Naive thymus-derived CD4-positive, alpha-beta T cell (primary cell): ENCODE measurements around the gene PPP1R13L. TPM values are rescaled to one million over a fixed set of nuclear protein-coding genes. Genes with fewer than 3 reads are reported as not detected.

ENCODE experiments used
- ATAC-seq: fragments of 150-1000 bp; cut with Tn5 transposase; 2 replicates; pipeline ENCODE4 v1.10.0; 2021; ENCODE audit warnings: mild to moderate bottlenecking, moderate library complexity
- CTCF ChIA-PET: fragments of 350-600 bp; sonication (Branson Sonifier 250); formaldehyde crosslinking; loops from one replicate; lab custom pipeline; 2021; ENCODE audit warnings: antibody characterized with exemption; lab: Charles Lee
- POLR2A ChIA-PET: fragments of 350-600 bp; sonication (Branson Sonifier 250); formaldehyde crosslinking; loops from one replicate; lab custom pipeline; 2021; ENCODE audit warnings: antibody characterized with exemption, inconsistent platforms; lab: Charles Lee
- DNase-seq, 9 donors: peaks; one replicate each; pipeline versions ENCODE4 v3.0.0 to v3.0.0-alpha.2; 2020 to 2022; ENCODE audit warnings: mixed read lengths in 1 of 9
- H3K27ac ChIP-seq: one replicate; pipeline ENCODE4 v1.7.0; 2013; ENCODE audit warnings: mild to moderate bottlenecking, low read depth, low read length, moderate library complexity
- H3K27me3 ChIP-seq, 2 donors: one replicate each; pipeline ENCODE4 v1.7.0; 2013; ENCODE audit warnings: low read length in 2 of 2, mild to moderate bottlenecking in 2 of 2, moderate library complexity in 2 of 2; ENCODE audit not compliant: control insufficient read depth in 2 of 2, insufficient read depth in 2 of 2
- H3K36me3 ChIP-seq, 3 experiments: 1 replicate in 2 of 3; 2 replicates in 1 of 3; pipeline ENCODE4 v1.7.0; 2013; ENCODE audit warnings: low read length in 3 of 3, mild to moderate bottlenecking in 3 of 3, moderate library complexity in 1 of 3; ENCODE audit not compliant: insufficient read depth in 3 of 3, control insufficient read depth in 2 of 3
- H3K4me1 ChIP-seq, 2 donors: one replicate each; pipeline ENCODE4 v1.7.0; 2013; ENCODE audit warnings: low read length in 2 of 2, mild to moderate bottlenecking in 2 of 2, moderate library complexity in 1 of 2; ENCODE audit not compliant: control insufficient read depth in 2 of 2, insufficient read depth in 2 of 2
- H3K4me3 ChIP-seq: 2 replicates; pipeline ENCODE4 v1.7.0; 2013; ENCODE audit warnings: mild to moderate bottlenecking, low read length
- H3K9me3 ChIP-seq, 3 experiments: 1 replicate in 2 of 3; 2 replicates in 1 of 3; pipeline ENCODE4 v1.7.0; 2013; ENCODE audit warnings: low read length in 3 of 3; ENCODE audit not compliant: control insufficient read depth in 2 of 3
- H3K27ac Mint-ChIP-seq, 9 donors: one replicate each; pipeline ENCODE4 v1.8.0; 2020 to 2022; ENCODE audit warnings: mixed read lengths in 9 of 9, mild to moderate bottlenecking in 8 of 9, moderate library complexity in 5 of 9, inconsistent platforms in 2 of 9
- H3K27me3 Mint-ChIP-seq, 5 donors: one replicate each; pipeline ENCODE4 v1.8.0; 2021 to 2022; ENCODE audit warnings: mixed read lengths in 5 of 5, mild to moderate bottlenecking in 1 of 5
- H3K36me3 Mint-ChIP-seq, 5 donors: one replicate each; pipeline ENCODE4 v1.8.0; 2020 to 2022; ENCODE audit warnings: mixed read lengths in 5 of 5, mild to moderate bottlenecking in 3 of 5, inconsistent platforms in 1 of 5
- H3K4me1 Mint-ChIP-seq, 7 donors: one replicate each; pipeline ENCODE4 v1.8.0; 2020 to 2022; ENCODE audit warnings: mixed read lengths in 7 of 7, mild to moderate bottlenecking in 3 of 7, inconsistent platforms in 1 of 7
- H3K4me3 Mint-ChIP-seq, 10 donors: one replicate each; pipeline ENCODE4 v1.8.0; 2020 to 2022; ENCODE audit warnings: mild to moderate bottlenecking in 10 of 10, mixed read lengths in 10 of 10, moderate library complexity in 6 of 10, inconsistent platforms in 2 of 10
- H3K9me3 Mint-ChIP-seq, 11 donors: one replicate each; pipeline ENCODE4 v1.8.0; 2020 to 2022; ENCODE audit warnings: mixed read lengths in 11 of 11, mild to moderate bottlenecking in 4 of 11, inconsistent platforms in 1 of 11, moderate library complexity in 1 of 11
- intact Hi-C, 2 donors: fragments of 100-400 bp; cut with micrococcal nuclease; formaldehyde crosslinking; loops; one replicate each; pipeline ENCODE4 v1.15.1; 2023
- polyA plus RNA-seq, 2 donors: library from polyadenylated mRNA; unstranded; fragments of 300-500 nt; fragmentation: Illumina TruSeq; gene quantifications; one replicate each; pipeline ENCODE4 v1.2.3, GENCODE V29; 2021
- total RNA-seq, 6 experiments: library from RNA in 5 of 6; stranded (reverse) in 5 of 6; gene quantifications; 1 replicate in 5 of 6; 2 replicates in 1 of 6; pipeline ENCODE4 v1.2.3 and lab custom pipeline; 2021 to 2026

The PPP1R13L gene
- total and polyA plus RNA-seq, 7 experiments from 2014 or later = 0.56 to 24.4 (median 3.2) TPM

DNA sequence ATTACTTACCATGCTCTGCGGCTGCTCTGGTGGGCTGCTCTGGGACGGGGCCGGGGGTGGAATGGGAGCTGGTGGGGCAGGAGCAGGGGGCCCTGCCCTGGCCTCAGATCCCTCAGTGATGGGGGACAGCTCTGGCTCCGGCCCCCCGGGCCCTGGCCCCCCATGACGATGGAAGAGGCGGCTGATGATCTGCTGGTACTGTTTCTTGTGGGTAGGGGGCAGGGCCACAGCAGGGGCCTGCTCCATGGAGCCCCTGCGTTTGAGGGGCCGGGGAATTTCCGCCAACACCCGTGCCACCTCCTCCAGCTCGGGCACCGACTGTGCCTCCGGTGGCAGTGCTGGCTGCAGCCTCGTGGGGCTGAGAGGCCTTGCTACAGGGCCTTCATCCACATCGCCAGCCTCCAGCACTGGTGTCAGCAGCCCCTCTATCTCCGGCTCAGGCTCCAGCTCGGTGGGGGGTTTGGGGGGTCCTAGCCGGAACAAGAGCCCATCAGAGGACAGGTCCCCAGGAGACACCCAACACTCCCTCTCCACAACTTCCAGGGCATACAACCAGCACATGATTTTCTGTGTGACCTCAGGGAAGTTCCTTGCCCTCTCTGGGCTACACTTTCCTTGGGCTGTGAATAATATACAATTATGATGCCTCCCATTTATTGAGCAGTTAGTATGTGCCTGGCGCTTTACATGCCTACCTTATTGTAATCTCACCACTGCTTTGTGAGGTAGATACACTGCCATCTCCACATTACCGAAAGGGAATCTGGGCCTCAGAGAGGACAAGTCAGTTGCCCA is 12.8 kb downstream of the PPP1R13L start:
- Histone ChIP-seq H3K4me3 (no peak overlapping the region), H3K27me3 (no peaks in the 10 kb centered on the region), H3K9me3 (no peaks in the 10 kb centered on the region), H3K4me1 (no peaks in the 10 kb centered on the region), H3K27ac (no peak overlapping the region), H3K36me3 (no peaks in the 10 kb centered on the region)
- intact Hi-C loops = no loop called here
- Mint-ChIP-seq H3K27ac (no peak overlapping the region), H3K4me1 (peaks cover 0 to 3% (median 0%) of the 10 kb centered on the region in 7 donors), H3K4me3 (no peak overlapping the region), H3K36me3 (peaks cover 0 to 7% (median 0%) of the 10 kb centered on the region in 5 donors), H3K27me3 (peaks cover 3 to 21% (median 7%) of the 10 kb centered on the region in 5 donors), H3K9me3 (peaks cover 0 to 3% (median 0%) of the 10 kb centered on the region in 11 donors)
- POLR2A ChIA-PET = no interaction called here
- ATAC-seq (no peak), DNase-seq (no peak)
- CTCF ChIA-PET = no interaction called here

DNA sequence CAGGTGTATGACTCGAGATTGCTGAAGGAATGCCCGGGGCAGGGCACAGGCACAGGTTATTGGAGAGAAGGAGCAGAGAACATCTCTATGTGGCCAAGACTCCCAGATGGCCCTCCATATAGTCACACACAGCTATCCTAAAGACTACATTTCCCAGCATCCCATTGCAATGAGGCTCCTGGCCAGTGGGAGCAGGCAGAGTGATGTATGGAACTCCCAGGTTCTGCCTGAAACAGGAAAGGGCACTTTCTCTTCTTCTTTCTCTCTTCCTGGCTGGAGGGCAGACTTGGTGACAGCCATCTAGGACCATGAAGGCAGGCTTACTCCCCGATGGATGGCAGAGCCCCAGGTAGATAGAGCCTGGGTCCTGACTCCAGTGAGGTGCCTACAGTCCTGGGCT is 13.5 kb downstream of the PPP1R13L start:
- DNase-seq (no peak), ATAC-seq (no peak)
- no peak overlapping the region for H3K4me3 Mint-ChIP-seq
- no peak overlapping the region for H3K4me3 ChIP-seq
- intact Hi-C loops = no loop called here
- peaks cover 4 to 24% (median 6%) of the 10 kb centered on the region in 5 donors for H3K27me3 Mint-ChIP-seq
- no peak overlapping the region for H3K27ac ChIP-seq
- no peaks in the 10 kb centered on the region for H3K36me3 ChIP-seq
- no peak overlapping the region for H3K27ac Mint-ChIP-seq
- CTCF ChIA-PET = no interaction called here
- H3K9me3 Mint-ChIP-seq = peaks cover 0 to 3% (median 0%) of the 10 kb centered on the region in 11 donors
- H3K4me1 Mint-ChIP-seq = no peaks in the 10 kb centered on the region
- no peaks in the 10 kb centered on the region for H3K27me3 ChIP-seq
- H3K36me3 Mint-ChIP-seq = peaks cover 0 to 5% (median 0%) of the 10 kb centered on the region in 5 donors
- POLR2A ChIA-PET = no interaction called here
- H3K9me3 ChIP-seq = no peaks in the 10 kb centered on the region
- no peaks in the 10 kb centered on the region for H3K4me1 ChIP-seq

DNA sequence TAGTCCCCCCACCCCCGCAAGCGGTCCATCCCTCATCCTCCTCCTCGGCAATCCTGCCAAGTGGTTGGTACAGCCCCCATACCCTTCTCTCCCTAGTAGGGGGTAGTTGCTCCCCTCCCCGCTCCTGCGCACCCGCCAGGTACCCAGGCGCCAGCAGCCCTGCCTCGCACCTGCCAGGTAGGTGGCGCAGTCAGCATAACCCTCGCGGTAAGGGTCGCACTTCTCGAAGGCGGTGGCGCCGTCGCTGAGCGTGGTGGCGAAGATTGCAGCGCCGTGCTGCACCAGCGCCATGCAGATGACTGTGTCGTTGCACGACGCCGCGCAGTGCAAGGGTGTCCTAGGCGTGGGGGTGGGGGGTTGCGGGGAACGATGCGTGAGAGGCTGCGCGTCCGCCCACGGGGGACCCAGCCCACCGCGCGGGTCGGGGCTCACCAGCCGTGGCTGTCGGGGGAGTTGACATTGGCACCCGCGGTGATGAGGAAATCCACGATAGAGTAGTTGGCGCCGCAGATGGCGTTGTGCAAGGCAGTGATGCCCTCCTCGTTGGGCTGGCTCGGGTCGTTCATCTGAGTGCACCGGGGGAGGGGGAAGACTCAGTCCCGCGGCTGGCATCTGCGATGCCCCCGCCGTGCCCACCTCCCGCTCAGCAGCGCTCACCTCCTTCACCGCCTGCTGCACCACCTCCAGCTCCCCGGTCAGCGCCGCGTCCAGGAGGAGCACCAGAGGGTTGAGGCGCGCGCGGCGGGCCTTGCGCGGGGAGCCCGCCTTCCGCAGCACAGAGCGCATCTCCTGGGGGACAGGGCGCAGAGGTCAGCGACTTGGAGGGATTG is 19.3 kb downstream of the PPP1R13L start:
- Mint-ChIP-seq H3K4me3 (peak overlapping the region in 4 of 10 donors; percentile 14 to 56 (median 24)), H3K4me1 (peaks cover 0 to 6% (median 0%) of the 10 kb centered on the region in 7 donors), H3K27me3 (peaks cover 15 to 32% (median 21%) of the 10 kb centered on the region in 5 donors), H3K9me3 (peaks cover 0 to 4% (median 0%) of the 10 kb centered on the region in 11 donors), H3K27ac (no peak overlapping the region), H3K36me3 (no peaks in the 10 kb centered on the region)
- ChIA-PET CTCF (no interaction called here), POLR2A (no interaction called here)
- peak; percentile 32 for ATAC-seq
- Histone ChIP-seq H3K9me3 (no peaks in the 10 kb centered on the region), H3K4me3 (no peak overlapping the region), H3K27ac (no peak overlapping the region), H3K36me3 (no peaks in the 10 kb centered on the region), H3K4me1 (no peaks in the 10 kb centered on the region), H3K27me3 (peaks cover 0 to 8% of the 10 kb centered on the region in 2 donors)
- DNase-seq = no peak
- intact Hi-C loops = no loop called here

GRCh38 chr19:45382426-45382825 is 22.4 kb downstream of the PPP1R13L start:
- DNase-seq (no peak), ATAC-seq (no peak)
- intact Hi-C loops = no loop called here
- peaks cover 0 to 8% of the 10 kb centered on the region in 2 donors for H3K27me3 ChIP-seq
- ChIA-PET CTCF (no interaction called here), POLR2A (no interaction called here)
- Mint-ChIP-seq H3K27ac (no peak overlapping the region), H3K9me3 (peaks cover 0 to 1% (median 0%) of the 10 kb centered on the region in 11 donors), H3K4me3 (no peak overlapping the region), H3K4me1 (peaks cover 0 to 6% (median 0%) of the 10 kb centered on the region in 7 donors), H3K27me3 (peaks cover 11 to 28% (median 21%) of the 10 kb centered on the region in 5 donors), H3K36me3 (no peaks in the 10 kb centered on the region)
- no peaks in the 10 kb centered on the region for H3K36me3 ChIP-seq
- no peaks in the 10 kb centered on the region for H3K4me1 ChIP-seq
- no peak overlapping the region for H3K4me3 ChIP-seq
- no peaks in the 10 kb centered on the region for H3K9me3 ChIP-seq
- no peak overlapping the region for H3K27ac ChIP-seq

DNA sequence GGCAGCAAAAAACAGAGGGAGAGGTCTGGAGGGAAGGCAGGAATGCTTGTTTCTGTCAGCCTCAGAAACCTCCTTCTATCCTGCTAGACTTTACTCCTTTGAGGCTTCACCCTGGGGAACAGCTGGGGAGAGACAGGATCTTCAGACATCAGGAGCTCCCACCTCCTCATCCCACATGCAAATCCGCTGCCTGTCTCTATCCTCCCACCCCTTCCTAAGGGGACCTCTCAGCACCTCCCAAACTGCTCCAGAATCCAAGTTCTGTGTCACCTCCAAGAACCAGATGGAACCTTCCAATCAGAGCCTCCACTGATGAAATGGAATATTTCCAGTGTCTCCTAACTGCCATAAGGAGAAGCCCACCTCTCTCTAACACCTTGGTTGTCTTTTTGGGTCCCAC is 24.8 kb downstream of the PPP1R13L start:
- CTCF ChIA-PET = interaction anchor here (1.2 kb wide), 1 partner anchor 399 kb away, joined by 3 read pairs; no protein-coding TSS in a partner anchor
- POLR2A ChIA-PET = no interaction called here

GRCh38 chr19:45376045-45376724 is 28.7 kb downstream of the PPP1R13L start:
- H3K27me3 ChIP-seq = no peaks in the 10 kb centered on the region
- DNase-seq (no peak), ATAC-seq (no peak)
- Mint-ChIP-seq H3K4me1 (no peaks in the 10 kb centered on the region), H3K27ac (no peak overlapping the region), H3K36me3 (peaks cover 0 to 3% (median 0%) of the 10 kb centered on the region in 5 donors), H3K4me3 (no peak overlapping the region), H3K9me3 (no peaks in the 10 kb centered on the region), H3K27me3 (no peaks in the 10 kb centered on the region)
- H3K4me3 ChIP-seq = no peak overlapping the region
- POLR2A ChIA-PET = no interaction called here
- CTCF ChIA-PET = interaction anchor here (0.6 kb wide), 1 partner anchor 663 kb away, joined by 7 read pairs; no protein-coding TSS in a partner anchor
- H3K9me3 ChIP-seq = no peaks in the 10 kb centered on the region
- intact Hi-C loops = no loop called here
- H3K36me3 ChIP-seq = no peaks in the 10 kb centered on the region
- H3K27ac ChIP-seq = no peak overlapping the region
- no peaks in the 10 kb centered on the region for H3K4me1 ChIP-seq

More for the DNA sequence above, 24.8 kb downstream of the PPP1R13L start:
- no peak overlapping the region for H3K27ac Mint-ChIP-seq
- intact Hi-C loops = no loop called here
- H3K4me3 Mint-ChIP-seq = no peak overlapping the region
- no peaks in the 10 kb centered on the region for H3K36me3 ChIP-seq
- H3K9me3 ChIP-seq = no peaks in the 10 kb centered on the region
- DNase-seq = no peak
- no peak overlapping the region for H3K4me3 ChIP-seq
- peaks cover 0 to 1% (median 0%) of the 10 kb centered on the region in 11 donors for H3K9me3 Mint-ChIP-seq
- H3K27me3 ChIP-seq = peaks cover 0 to under 1% of the 10 kb centered on the region in 2 donors
- no peaks in the 10 kb centered on the region for H3K4me1 Mint-ChIP-seq
- no peaks in the 10 kb centered on the region for H3K36me3 Mint-ChIP-seq
- no peak for ATAC-seq
- no peak overlapping the region for H3K27ac ChIP-seq
- H3K4me1 ChIP-seq = no peaks in the 10 kb centered on the region
- peaks cover 4 to 14% (median 9%) of the 10 kb centered on the region in 5 donors for H3K27me3 Mint-ChIP-seq
